ENCODE data around the gene NFYA.

NFYA gene

GRCh38 chr6:41072836-41073202, at the start of gene NFYA:
Gene NFYA, plus strand, starts transcription at chr6:41072974. Its CDS starts 6,116 bp downstream, at chr6:41079090.
- peak in 46 of 56 donors; percentile 97 to 100 (median 100) for DNase-seq

- no peak for DNase-seq
These were observed 49.7 kb upstream of the NFYA start for GRCh38 chr6:41023114-41023513.

- DNase-seq: no peak
These were observed 46.7 kb upstream of the NFYA start for GRCh38 chr6:41025966-41026530.

- no peak for DNase-seq
These were observed 45.5 kb upstream of the NFYA start for GRCh38 chr6:41027241-41027640.

GRCh38 chr6:41027799-41028560, 44.8 kb upstream of the NFYA start:
- DNase-seq: peak in 49 of 56 donors; percentile 9 to 81 (median 48)

GRCh38 chr6:41028561-41029412, 44.0 kb upstream of the NFYA start:
- no peak for DNase-seq

- no peak for DNase-seq
These were observed 39.9 kb upstream of the NFYA start for GRCh38 chr6:41032830-41033229.

- DNase-seq: no peak
These were observed 39.0 kb upstream of the NFYA start for GRCh38 chr6:41033776-41034175.

- DNase-seq: no peak
These were observed 36.6 kb upstream of the NFYA start for GRCh38 chr6:41036186-41036585.

- no peak for DNase-seq
These were observed 36.2 kb upstream of the NFYA start for GRCh38 chr6:41036601-41037000.

- DNase-seq: peak in 5 of 56 donors; percentile 2 to 21 (median 4)
These were observed 35.5 kb upstream of the NFYA start for GRCh38 chr6:41037107-41037900.

GRCh38 chr6:41038205-41038604, 34.6 kb upstream of the NFYA start:
- no peak for DNase-seq

GRCh38 chr6:41039060-41039998, 33.4 kb upstream of the NFYA start, which contains the start of gene UNC5CL:
Gene UNC5CL, minus strand, starts transcription at chr6:41039221. Its CDS starts 4,147 bp downstream, at chr6:41035074.
- peak in 1 of 56 donors; percentile 2 for DNase-seq

GRCh38 chr6:41040101-41040939, 32.5 kb upstream of the NFYA start:
- DNase-seq: no peak

- no peak for DNase-seq
These were observed 31.7 kb upstream of the NFYA start for GRCh38 chr6:41040940-41041536.

- no peak for DNase-seq
These were observed 30.3 kb upstream of the NFYA start, which contains the start of gene TSPO2 for GRCh38 chr6:41042226-41043055. Gene TSPO2, plus strand, starts transcription at chr6:41042467. Its CDS starts 519 bp downstream, at chr6:41042986.

GRCh38 chr6:41043151-41043550, 29.6 kb upstream of the NFYA start:
- DNase-seq: no peak

GRCh38 chr6:41045664-41046063, 27.1 kb upstream of the NFYA start:
- no peak for DNase-seq

All from amygdala (tissue), 56 donors.